ENCODE results near the gene HMGN5. TPM values are rescaled to one million over a fixed set of nuclear protein-coding genes. Genes with fewer than 3 reads are reported as not detected.

The HMGN5 gene, protein sequence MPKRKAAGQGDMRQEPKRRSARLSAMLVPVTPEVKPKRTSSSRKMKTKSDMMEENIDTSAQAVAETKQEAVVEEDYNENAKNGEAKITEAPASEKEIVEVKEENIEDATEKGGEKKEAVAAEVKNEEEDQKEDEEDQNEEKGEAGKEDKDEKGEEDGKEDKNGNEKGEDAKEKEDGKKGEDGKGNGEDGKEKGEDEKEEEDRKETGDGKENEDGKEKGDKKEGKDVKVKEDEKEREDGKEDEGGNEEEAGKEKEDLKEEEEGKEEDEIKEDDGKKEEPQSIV
- total RNA-seq (2021; fragmentation: NEBNext Ultra II Directional; extraction: Animal tissue kit (Norgen Biotek cat#: 25700)) (20.4 and 23.9 TPM in 2 replicates), polyA plus RNA-seq (2011; rRNA removed) (3.3 and 6.0 TPM in 2 replicates), polyA minus RNA-seq (2011; rRNA and poly(A)+ RNA removed) (3.9 and 4.7 TPM in 2 replicates)
- 19.3 TPM for polyA plus RNA-seq (2011; cell fraction: cytosol; rRNA removed)
- 2.0 TPM for polyA plus RNA-seq (2011; cell fraction: nucleus; rRNA removed)
- polyA plus RNA-seq (2012, experiment 1 of 2), result 32.7 to 49.0 TPM (median 36.8 TPM) in 4 replicates
- polyA plus RNA-seq (2012, experiment 2 of 2), result 4.0 TPM
- 94.1 TPM for polyA plus RNA-seq (2013, experiment 1 of 2)
- 99.6 TPM for polyA plus RNA-seq (2013, experiment 2 of 2)
- 3.1 TPM for polyA minus RNA-seq (2011; cell fraction: cytosol; rRNA and poly(A)+ RNA removed)
- 4.5 TPM for polyA minus RNA-seq (2011; cell fraction: nucleus; rRNA and poly(A)+ RNA removed)
- long read RNA-seq, experiment 1, partial matches to known transcripts, result 1 of 40 reads
- long read RNA-seq, experiment 1, other reads (novel, unspliced or antisense), result 39 of 40 reads
- long read RNA-seq, experiment 2, transcript HMGN5-203 (6 exons, 578 nt), result major isoform, 56 of 80 reads
- long read RNA-seq, experiment 2, partial matches to known transcripts, result 1 of 80 reads
- long read RNA-seq, experiment 2, other reads (novel, unspliced or antisense), result 16 of 80 reads

DNA sequence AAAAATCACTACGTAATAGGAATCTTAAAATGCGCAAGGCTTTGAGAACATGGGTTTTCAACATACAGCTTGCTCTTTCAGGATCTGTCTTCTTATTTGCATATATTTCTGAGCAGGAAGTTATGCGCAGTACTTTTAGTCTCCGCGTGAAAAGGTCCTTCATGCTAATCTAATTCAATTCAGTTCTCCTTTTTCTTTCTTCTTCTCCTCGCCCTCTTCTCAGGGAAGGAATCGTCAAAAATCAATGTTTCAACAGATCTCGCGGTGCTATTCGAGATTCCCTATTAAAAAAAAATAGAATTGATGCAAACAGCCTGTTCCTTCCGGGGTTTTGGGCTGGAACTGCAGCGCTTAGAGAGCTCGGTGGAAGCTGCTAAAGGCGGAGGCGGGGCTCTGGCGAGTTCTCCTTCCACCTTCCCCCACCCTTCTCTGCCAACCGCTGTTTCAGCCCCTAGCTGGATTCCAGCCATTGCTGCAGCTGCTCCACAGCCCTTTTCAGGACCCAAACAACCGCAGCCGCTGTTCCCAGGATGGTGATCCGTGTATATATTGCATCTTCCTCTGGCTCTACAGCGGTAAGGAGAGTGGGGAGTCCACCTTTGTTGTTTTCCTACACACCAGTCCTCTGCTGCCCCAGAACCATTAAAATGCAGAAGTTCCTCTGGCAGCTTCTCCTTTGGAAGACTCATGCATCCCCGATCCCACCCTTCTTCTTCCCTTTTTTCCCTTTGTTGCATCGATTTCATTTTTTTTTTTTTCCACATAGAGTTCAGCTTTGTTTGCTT is at the start of gene HMGN5, which contains the start of gene SH3BGRL:
HMGN5 (minus strand) TSS at position 243 of the 785 bp plus-strand sequence. CDS start 80,364 bp downstream, outside the sequence.
SH3BGRL (plus strand) TSS at position 432 of the 785 bp plus-strand sequence; CDS start at position 531, 99 bp downstream.
- H4K5ac ChIP-seq (ENCODE audit: insufficient read length, low read depth, low read length), result peak within 1 kb of the TSS; percentile 79
- peak within 1 kb of the TSS; percentile 69 to 77 for H3K4me2 ChIP-seq (ENCODE audit: insufficient read depth in 1 of 2, low read depth in 2 of 2, low read length in 2 of 2)
- H3K79me1 ChIP-seq (ENCODE audit: low read depth, low read length), result no peaks in the 10 kb centered on the region
- no peak within 1 kb of the TSS for H2BK15ac ChIP-seq (ENCODE audit: low read length)
- peak within 1 kb of the TSS; percentile 81 to 95 (median 88) for H3K4me3 ChIP-seq (ENCODE audit: extremely low read depth in 1 of 4, insufficient read depth in 2 of 4, low read depth in 3 of 4, low read length in 4 of 4)
- H3K36me3 ChIP-seq (ENCODE audit: control insufficient read depth in 2 of 4, insufficient read depth in 4 of 4, low read length in 3 of 4), result no peaks in the 10 kb centered on the region
- peak within 1 kb of the TSS; percentile 77 for H3K27ac ChIP-seq (ENCODE audit: low read depth, low read length)
- peak within 1 kb of the TSS; percentile 62 for H4K91ac ChIP-seq (replicated peaks; ENCODE audit: insufficient read length, low read length)
- no peak within 1 kb of the TSS for H3K56ac ChIP-seq (replicated peaks; ENCODE audit: insufficient read length, low read depth, low read length)
- peak within 1 kb of the TSS; percentile 71; the same call in 1 of the 2 replicates for H3K18ac ChIP-seq (ENCODE audit: extremely low read depth, low read length)
- no peak within 1 kb of the TSS for H2AK5ac ChIP-seq (ENCODE audit: low read depth, low read length)
- no peak within 1 kb of the TSS for H2BK20ac ChIP-seq (ENCODE audit: low read length)
- H2AFZ ChIP-seq (ENCODE audit: low read length), result peak within 1 kb of the TSS; percentile 96
- H3K79me2 ChIP-seq (ENCODE audit: control insufficient read depth in 1 of 2, insufficient read depth in 2 of 2, low read length in 2 of 2), result peaks cover 0 to 44% of the 10 kb centered on the region in 2 experiments; a peak in 2 of 4 replicates
- H3K14ac ChIP-seq (ENCODE audit: insufficient read length), result no peak within 1 kb of the TSS
- peak within 1 kb of the TSS; percentile 76; the same call in 1 of the 2 replicates for H4K8ac ChIP-seq (ENCODE audit: extremely low read depth, insufficient read depth, low read length)
- no peaks in the 10 kb centered on the region for H3K9me3 ChIP-seq (ENCODE audit: insufficient read depth in 2 of 2, low read depth in 1 of 2, low read length in 1 of 2)
- no peak within 1 kb of the TSS; the same call in 1 of the 2 replicates for H2BK12ac ChIP-seq (ENCODE audit: low read depth, low read length)
- H3K4me1 ChIP-seq (replicated peaks in 1 of 4; ENCODE audit: control insufficient read depth in 3 of 4, insufficient read depth in 4 of 4, low read length in 3 of 4), result no peaks in the 10 kb centered on the region
- no peak within 1 kb of the TSS for H2BK120ac ChIP-seq (replicated peaks; ENCODE audit: low read depth, low read length)
- peak; percentile 23 to 50 for DNase-seq (ENCODE audit: low read depth in 1 of 2, low spot score in 2 of 2)
- ChIA-PET CTCF (ENCODE audit: partially characterized antibody) (interaction anchor here (0.7 to 1.4 kb wide), 7 partner anchors 8 to 1200 kb away, joined by 3 to 6 read pairs (median 3); no protein-coding TSS in a partner anchor), POLR2A (ENCODE audit: partially characterized antibody) (interaction anchor here (0.6 to 1.9 kb wide), 7 partner anchors 11 to 321 kb away, joined by 3 to 4 read pairs (median 3); no protein-coding TSS in a partner anchor)
- H3K23me2 ChIP-seq (ENCODE audit: low read depth, low read length), result peaks cover 3% of the 10 kb centered on the region; the same call in 1 of the 2 replicates
- no peak within 1 kb of the TSS for H3K23ac ChIP-seq (ENCODE audit: insufficient read length)
- FAIRE-seq, result no peak
- H3K9ac ChIP-seq (replicated peaks in 1 of 4; ENCODE audit: extremely low read depth in 1 of 4, low read depth in 3 of 4, low read length in 3 of 4), result peak within 1 kb of the TSS; percentile 66 to 97 (median 80)
- H2BK5ac ChIP-seq (ENCODE audit: low read depth, low read length), result peak within 1 kb of the TSS; percentile 44
- WGBS, 2 experiments (ENCODE audit: extremely low coverage in 1 of 2, insufficient coverage in 1 of 2, insufficient read length in 1 of 2, insufficient replicate concordance in 2 of 2, low coverage in 1 of 2, low lambda C conversion rate in 2 of 2, missing lambda C conversion rate in 1 of 2), result 2% methylated on average over 16 of the region's 23 CpGs; no CpG with 5 or more reads in 1 of the 2 experiments
- H3K4ac ChIP-seq (replicated peaks; ENCODE audit: insufficient read length, low read depth, low read length), result no peak within 1 kb of the TSS
- H3K27me3 ChIP-seq (replicated peaks in 1 of 4; ENCODE audit: control insufficient read depth in 3 of 4, extremely low read depth in 1 of 4, insufficient read depth in 3 of 4, low read length in 3 of 4), result no peaks in the 10 kb centered on the region
- no peaks in the 10 kb centered on the region for H4K20me1 ChIP-seq (replicated peaks in 1 of 2; ENCODE audit: control insufficient read depth in 1 of 2, insufficient read depth in 2 of 2, low read length in 2 of 2)
- TF ChIP-seq TEAD4 (IDR thresholded peaks at IDR 0.05; ENCODE audit: low read depth, low read length) (0 out of 2 replicates have a peak, but pooled peaks have one; percentile 33), SUZ12 (IDR thresholded peaks at IDR 0.05; ENCODE audit: low read length) (no peak), ASH2L (IDR thresholded peaks at IDR 0.05; ENCODE audit: low read length) (peak; percentile 41), TAF1 (IDR thresholded peaks at IDR 0.05; ENCODE audit: low read depth, low read length) (peak; percentile 60; the same call in 1 of the 2 replicates), CEBPB (IDR thresholded peaks at IDR 0.05; ENCODE audit: low read depth, low read length) (no peak), CHD2 (IDR thresholded peaks at IDR 0.05; ENCODE audit: low read length) (peak; percentile 58), POU5F1 (IDR thresholded peaks at IDR 0.05; ENCODE audit: low read depth, low read length) (no peak), YY1 (IDR thresholded peaks at IDR 0.05; ENCODE audit: low read depth, low read length) (0 out of 2 replicates have a peak, but pooled peaks have one; percentile 34)

Data from H1 (cell line).